HG03558 (cell line): ENCODE measurements around the gene NBPF6.
"Not testable (repeated sequence)": the region's sequence is repeated elsewhere in the genome, so short reads cannot be mapped to it uniquely, and the experiment has no call there.

Experiments used
- ATAC-seq: cut with Tn5 transposase; IDR thresholded peaks from one replicate; pipeline ENCODE4 v1.9.1; 2021; ENCODE audit warnings: moderate number of reproducible peaks; ENCODE audit not compliant: unreplicated experiment; ENCODE audit errors: extremely low read depth

Gene NBPF6, protein sequence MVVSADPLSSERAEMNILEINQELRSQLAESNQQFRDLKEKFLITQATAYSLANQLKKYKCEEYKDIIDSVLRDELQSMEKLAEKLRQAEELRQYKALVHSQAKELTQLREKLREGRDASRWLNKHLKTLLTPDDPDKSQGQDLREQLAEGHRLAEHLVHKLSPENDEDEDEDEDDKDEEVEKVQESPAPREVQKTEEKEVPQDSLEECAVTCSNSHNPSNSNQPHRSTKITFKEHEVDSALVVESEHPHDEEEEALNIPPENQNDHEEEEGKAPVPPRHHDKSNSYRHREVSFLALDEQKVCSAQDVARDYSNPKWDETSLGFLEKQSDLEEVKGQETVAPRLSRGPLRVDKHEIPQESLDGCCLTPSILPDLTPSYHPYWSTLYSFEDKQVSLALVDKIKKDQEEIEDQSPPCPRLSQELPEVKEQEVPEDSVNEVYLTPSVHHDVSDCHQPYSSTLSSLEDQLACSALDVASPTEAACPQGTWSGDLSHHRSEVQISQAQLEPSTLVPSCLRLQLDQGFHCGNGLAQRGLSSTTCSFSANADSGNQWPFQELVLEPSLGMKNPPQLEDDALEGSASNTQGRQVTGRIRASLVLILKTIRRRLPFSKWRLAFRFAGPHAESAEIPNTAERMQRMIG

DNA sequence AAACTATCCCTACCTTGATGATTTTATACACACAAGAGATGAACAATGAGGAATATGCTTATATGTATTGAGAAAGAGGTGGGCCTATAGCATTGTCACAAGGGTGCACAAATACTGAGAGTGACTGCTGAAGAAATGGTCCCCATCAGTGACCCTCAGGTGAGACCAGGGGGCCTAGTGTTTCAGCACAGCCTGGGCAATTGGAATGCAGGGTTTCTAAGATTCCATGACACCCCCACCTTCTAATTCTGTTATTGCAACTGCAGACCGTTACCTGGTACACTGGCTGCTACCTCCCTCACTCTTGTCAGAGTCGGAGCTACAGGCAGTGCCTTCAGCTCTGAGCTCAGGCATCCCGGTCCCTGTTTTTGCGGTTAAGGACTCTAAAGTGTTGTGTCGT lies at the start of gene NBPF6:
TSS of gene NBPF6 (plus strand) at position 301 of the 400 bp plus-strand sequence. CDS start 259 bp downstream, outside the sequence.
- not testable (repeated sequence) for ATAC-seq

DNA sequence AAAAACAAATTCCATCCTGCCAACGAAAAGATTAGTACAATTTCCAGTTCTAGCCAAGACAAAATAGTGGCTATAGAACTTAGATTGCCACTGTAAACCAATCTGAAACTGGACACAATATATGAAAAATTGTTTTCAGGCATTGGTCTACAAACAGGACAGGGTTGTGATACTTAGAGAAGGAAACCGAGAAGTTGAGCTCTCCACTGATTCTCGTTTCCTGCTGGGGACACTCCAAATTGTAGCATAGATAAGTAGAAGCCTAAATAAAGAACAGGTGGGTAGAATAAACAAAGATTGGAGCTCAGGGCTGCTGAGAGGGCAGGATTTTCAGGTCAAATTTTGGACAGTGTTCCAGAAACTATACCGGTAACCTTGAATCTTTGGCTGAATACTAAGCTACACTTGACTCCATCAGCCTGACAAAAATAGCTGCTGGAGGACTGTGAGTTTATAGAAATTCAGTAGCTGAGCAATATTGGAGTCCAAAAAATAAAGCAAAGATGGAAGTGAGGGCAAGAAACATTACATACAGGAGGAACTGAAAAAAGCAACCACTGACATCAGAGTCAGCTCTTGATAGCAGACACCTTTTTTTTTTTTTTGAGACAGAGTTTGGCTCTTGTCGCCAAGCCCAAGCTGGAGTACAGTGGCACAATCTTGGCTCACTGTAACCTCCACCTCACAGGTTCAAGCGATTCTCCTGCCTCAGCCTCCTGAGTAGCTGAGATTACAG lies 38.9 kb upstream of the NBPF6 start:
- not testable (repeated sequence) for ATAC-seq

DNA sequence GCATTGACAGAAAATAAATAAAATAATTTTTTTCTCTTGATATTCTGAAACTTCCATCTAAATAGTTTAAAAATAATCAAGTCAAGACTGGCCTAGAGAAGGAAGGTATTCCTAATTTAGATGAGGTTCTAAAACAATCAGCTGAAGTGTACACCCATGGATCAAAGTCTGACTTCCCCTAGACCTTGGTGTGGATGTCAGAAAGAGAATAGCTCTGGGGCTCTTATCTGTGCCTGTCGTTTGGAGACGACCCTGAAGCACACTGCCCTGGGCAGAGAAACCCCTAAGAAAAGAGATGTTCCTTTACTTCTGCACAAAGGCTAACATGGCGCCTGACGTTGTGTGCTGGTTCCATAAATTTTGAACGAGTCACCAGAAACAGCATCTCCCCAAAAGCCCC lies 30.0 kb upstream of the NBPF6 start:
- not testable (repeated sequence) for ATAC-seq

DNA sequence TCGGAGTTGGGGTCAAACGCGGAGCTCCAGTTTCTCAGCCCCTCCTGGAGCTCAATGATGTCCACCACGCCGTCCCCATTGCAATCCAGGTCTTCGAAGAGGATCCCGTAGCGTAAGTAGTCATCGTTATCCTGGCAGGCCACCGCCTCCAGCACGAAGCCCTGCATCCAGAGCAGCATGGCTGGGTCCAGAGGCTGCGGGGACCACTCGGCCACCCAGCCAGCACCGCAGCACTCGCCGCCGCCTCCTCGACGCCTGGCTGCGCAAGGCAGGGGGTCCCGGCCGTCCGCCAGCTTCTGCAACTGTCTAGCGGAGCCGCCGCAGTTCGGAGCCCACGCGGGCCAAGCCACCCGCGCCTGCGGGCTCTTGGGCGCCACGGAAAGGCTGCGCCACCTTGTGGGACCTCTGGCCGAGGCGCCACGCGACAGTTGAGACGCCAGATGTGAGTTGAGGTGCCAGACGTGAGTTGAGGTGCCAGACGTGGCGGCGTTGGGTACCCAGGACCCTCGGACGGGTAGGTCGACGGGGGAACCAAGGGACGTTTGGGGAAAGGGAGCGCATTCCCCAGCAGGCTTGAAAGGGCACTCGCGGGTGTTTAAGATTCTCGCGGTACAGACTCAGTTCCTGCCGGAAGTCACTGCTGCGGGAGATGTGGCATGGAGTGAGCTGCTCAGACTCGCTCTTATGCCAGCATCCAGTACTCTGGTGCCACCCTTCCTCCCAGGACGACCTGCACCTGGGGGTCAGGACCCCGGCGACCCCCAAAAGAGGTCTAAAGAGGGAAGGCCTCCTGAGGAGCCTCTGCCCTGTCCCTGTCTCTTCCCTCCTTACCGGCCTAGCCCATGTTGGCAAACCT lies 28.9 kb upstream of the NBPF6 start:
- ATAC-seq: not testable (repeated sequence)

DNA sequence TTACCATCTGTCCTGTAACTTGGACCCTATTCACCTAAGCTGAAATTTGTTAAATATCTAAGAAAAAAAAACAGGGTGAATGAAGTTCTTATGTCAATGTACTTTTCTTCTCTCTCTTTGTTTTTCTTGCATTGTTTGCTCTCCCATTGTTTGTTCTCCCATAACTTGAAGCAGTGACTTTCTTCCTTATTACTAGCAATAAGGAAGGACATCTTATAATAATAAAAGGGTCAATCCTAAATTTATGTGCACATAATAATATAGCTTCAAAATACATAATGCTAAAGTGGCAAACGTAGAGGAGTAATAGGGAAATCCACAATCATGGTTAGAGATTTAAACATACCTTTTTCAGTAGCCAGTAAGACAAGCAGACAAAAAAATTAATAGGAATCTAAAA lies 23.3 kb upstream of the NBPF6 start:
- ATAC-seq: not testable (repeated sequence)

DNA sequence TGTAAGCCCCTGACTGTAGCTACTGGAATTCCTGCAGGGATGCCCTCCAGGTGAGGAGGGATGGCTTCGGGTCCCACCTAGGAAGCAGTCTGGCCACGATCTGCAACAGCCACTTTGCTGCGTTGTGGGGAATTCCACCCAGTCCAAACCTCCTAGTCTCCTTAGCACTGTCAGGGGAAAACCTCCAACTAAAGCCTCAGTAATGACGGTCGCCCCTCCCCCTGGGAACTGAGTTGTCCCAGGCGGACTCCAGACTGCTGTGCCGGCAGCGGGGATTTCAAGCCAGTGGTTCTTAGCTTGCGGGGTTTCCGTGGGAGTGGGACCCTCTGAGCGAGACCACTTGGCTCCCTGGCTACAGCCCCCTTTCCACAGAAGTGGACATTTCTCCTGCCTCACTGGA lies 18.1 kb upstream of the NBPF6 start:
- not testable (repeated sequence) for ATAC-seq

DNA sequence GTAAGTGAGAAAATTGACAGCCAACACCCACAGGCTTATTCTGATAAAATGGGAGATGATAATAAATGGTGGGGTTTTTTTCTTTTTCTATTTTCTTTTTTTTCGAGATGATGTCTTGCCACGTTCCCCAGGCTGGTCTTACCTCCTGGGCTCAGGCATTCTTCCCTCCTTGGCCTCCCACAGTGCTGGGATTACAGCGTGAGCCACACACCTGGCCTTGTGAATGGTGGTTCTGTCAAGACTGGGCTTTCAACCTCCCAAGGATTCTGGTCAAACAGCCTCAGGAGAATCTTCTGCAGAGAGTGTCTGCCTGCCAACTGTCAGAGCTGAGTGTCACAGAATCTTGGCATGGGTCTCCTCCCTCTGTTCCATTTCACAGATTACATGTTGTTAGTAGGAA lies 16.7 kb upstream of the NBPF6 start:
- ATAC-seq: not testable (repeated sequence)

DNA sequence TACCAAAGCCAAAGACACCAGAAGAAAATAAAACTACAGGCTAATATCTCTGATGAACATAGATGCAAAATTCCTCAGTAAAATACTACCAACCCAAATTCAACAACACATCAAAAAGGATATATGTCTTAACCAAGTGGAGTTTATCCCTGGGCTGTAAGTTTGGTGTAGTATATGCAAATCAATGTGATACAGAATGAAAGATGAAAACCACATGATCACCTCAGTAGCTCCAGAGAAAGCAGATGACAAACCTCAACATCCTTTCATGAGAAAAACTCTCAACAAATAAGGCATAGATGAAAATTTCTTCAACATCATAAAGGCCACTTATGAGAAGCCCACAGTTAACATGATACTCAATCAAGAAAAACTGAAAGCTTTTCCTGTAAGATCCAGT lies 11.6 kb upstream of the NBPF6 start:
- peak; percentile 52 for ATAC-seq

DNA sequence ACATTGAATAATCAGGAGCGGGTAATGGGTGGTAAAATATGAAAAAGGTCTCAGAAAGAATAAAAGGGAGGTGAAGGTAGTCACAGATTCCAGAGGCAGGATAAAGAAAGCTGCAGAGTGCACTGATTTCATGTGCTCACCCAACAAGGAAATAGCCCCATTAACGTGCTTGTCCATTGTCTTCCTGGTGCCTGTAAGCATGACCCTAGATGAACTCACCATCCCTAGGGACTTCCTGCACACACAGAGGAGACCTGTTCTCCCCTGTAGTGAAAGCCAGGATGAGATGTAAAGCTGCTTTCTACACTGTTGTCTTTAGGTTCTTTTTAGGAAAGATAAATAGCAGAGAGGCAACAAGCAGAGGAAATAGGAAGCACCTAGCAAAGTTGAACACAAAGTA lies 4.4 kb downstream of the NBPF6 start:
- ATAC-seq: not testable (repeated sequence)

DNA sequence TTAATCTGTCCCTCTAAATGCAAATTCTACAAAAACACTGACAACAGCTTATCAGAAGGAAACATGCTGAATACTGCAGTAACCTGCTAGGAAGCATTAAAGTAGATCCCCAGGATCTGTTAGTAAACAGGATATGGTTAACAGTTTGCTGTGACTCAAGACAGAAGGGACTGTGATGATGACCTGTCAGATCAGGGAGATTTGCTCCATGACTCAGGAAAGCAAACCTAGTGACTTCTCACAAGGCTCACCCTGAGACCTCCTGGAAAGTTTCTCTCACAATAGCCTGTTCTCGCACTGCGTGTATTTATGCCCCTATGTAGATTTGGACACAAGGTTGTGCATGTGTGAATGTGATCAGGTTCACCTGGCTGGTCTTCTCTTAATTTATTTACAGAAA lies 8.5 kb downstream of the NBPF6 start:
- ATAC-seq: not testable (repeated sequence)

DNA sequence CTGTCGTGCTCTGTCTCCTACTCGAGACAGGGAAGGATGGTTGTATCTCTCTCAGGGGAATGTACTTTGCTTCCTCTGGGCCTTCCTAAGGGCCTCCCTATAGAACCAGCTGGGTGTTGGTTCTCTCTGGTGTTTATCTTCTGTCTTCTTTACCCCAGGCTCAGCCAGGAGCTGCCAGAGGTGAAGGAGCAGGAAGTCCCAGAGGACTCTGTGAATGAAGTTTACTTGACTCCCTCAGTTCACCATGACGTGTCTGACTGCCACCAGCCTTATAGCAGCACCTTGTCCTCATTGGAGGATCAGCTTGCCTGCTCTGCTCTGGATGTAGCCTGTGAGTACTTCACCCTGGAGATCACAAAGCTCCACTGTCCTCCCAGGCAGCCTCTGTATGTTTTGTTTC lies 11.6 kb downstream of the NBPF6 start:
- not testable (repeated sequence) for ATAC-seq

DNA sequence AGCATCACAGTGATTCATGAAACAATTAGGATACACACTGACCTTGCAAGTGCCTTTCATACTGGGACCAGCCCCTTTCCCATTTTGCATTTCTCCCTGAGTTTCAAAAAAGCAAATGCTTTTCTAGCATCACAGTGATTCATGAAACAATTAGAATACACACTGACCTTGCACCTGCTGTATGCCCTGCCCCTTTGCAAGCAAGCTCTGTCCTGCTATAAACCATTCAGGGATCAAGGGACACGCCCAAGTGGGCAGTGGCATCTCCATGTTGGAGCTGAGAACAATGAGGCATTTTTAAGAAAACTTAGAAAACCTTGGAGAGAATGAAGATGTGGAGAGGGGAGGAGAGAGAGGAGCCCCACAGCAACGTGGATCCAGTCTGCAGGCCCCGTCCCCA lies 13.8 kb downstream of the NBPF6 start:
- not testable (repeated sequence) for ATAC-seq

DNA sequence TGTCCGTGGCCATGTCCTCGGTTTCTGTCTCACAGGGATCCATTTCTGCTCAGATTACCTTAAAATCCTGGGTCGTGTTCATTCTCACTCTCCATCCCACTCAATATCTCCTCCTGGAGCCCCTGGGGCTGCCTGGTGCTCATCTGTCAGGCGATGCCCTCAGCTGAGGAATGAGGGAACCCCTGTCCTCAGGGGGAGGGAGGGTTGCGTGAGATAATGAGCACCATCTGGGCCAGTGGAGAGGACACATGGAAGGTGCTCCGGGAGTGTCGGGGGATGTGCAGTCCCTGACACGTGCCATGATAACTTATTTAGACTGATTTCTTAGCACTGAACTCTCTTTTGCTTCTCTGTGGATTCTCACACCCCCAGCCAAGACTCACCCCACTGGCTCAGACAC lies 16.0 kb downstream of the NBPF6 start:
- not testable (repeated sequence) for ATAC-seq

DNA sequence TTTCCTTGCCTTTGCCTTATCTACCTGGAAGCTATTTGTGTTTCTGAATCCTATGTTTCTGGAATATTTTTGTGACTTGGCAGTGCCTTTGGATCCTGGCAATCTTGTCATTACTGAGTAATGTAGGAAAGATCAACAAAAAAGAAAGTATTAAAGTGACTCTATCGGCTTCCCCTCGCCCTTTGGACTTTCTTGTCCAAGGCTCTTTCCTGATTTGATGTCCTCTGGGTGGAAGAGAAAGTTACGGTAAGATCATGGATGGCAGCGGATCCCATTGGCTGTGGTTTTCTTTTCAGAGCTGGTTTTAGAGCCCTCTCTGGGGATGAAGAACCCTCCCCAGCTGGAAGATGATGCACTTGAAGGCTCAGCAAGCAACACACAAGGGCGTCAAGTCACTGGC lies 17.0 kb downstream of the NBPF6 start:
- not testable (repeated sequence) for ATAC-seq

DNA sequence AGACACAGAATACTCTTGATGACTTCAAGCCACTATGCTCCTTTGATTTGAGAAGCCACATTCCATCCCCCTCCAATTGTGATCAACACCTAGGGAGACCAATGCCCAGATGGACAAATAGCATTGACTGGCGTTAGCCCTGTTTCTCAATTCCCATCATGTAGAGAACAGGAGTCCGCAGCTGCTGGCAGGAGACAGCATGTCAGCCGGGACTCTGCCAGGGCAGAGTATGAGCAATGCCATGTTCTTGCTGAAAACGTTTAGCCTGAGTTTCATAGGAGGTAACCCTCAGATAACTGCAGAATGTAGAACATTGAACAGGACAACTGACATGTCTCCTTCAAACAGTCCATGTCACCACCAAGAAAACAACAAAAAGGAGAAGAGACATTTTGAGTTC lies 20.6 kb downstream of the NBPF6 start:
- not testable (repeated sequence) for ATAC-seq

DNA sequence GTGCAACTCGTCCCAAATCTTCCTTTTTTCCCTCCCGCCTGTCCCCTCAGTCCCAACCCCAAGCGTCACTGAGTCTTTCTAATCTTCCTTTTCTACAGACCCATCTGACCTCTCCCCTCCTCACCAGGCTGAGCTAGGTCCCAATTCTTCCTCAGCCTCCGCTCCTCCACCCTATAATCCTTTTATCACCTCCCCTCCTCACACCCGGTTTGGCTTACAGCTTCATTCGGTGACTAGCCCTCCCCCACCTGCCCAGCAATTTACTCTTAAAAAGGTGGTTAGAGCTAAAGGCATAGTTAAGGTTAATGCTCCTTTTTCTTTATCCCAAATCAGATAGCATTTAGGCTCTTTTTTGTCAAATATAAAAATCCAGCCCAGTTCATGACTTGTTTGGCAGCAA lies 24.4 kb downstream of the NBPF6 start:
- not testable (repeated sequence) for ATAC-seq

DNA sequence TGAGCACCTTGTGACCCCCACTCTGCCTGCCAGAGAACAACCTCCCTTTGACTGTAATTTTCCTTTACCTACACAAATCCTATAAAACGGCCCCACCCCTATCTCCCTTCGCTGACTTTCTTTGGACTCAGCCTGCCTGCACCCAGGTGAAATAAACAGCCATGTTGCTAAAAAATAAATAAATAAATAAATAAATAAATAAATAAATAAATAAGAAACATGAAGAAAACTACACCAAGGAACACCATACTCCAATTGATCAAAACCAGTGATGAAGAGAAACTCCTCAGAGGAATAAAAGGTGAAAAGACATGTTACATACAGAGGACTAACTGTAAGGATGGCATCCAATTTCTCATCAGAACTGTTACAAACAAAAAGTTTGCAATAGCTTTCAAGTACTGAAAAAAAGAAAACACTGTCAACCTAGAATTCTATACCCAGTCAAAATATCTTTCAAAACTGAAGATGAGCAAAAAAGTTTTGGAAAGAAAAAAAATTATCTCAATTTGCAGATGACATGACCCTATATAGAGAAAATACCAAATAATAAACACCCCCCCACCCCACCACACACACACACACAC lies 28.4 kb downstream of the NBPF6 start:
- ATAC-seq: no peak

DNA sequence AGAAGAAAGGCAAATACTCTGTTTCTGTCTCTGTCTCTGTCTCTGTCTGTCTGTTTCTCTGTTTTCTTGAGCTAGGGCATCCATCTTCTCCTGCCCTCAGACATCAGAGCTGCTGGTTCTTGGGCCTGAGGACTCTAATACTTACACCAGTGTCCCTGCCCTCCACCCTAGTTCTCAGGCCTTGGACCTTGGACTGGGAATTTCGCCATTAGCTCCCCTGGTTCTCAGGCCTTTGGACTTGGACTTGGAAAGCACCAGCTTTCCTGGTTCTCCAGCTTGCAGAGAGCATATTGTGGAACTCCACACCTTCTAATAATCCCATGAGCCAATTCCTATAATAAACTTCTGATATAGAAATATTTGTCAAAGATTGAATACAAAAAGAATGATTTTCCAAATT lies 32.6 kb downstream of the NBPF6 start:
- no peak for ATAC-seq

DNA sequence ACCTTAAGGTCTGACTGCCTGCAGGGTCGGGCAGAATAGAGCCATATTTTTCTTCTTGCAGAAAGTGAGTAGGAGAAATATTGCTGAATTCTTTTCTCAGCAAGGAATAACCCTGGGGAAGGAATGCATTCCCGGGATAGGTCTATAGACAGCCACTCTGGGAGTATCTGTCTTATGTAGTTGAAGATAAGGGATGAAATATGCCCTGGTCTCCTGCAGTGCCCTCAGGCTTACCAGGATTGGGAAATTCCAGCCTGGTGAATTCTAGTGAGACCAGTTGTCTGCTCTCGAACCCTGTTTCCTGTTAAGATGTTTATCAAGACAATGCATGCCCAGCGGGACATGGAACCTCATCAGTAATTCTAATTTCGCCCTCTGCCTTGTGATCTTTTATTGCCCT lies 35.8 kb downstream of the NBPF6 start:
- not testable (repeated sequence) for ATAC-seq

DNA sequence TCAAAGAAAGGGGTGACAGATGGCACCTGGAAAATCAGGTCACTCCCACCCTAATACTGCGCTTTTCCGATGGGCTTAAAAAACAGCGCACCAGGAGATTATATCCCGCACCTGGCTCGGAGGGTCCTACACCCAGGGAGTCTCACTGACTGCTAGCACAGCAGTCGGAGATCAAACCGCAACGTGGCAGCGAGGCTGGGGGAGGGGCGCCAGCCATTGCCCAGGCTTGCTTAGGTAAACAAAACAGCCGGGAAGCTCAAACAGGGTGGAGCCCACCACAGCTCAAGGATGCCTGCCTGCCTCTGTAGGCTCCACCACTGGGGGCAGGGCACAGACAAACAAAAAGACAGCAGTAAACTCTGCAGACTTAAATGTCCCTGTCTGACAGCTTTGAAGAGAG lies 36.6 kb downstream of the NBPF6 start:
- ATAC-seq: not testable (repeated sequence)
